Parathyroid adenoma (tissue), 2 donors: Measurements from ENCODE around the gene PPFIA2.

Experiments
- H2AFZ ChIP-seq: fragments of 300-600 bp; sonication (generic); one replicate; pipeline ENCODE4 v1.7.0; 2017; ENCODE audit warnings: antibody characterized with exemption, mild to moderate bottlenecking
- H3K27ac ChIP-seq: fragments of 300-600 bp; sonication (generic); one replicate; pipeline ENCODE4 v1.7.0; 2017
- H3K27me3 ChIP-seq: fragments of 300-600 bp; sonication (generic); one replicate; pipeline ENCODE4 v1.7.0; 2017; ENCODE audit warnings: low read length; ENCODE audit not compliant: control insufficient read depth, insufficient read depth
- H3K36me3 ChIP-seq: fragments of 300-600 bp; sonication (generic); one replicate; pipeline ENCODE4 v1.7.0; 2017; ENCODE audit warnings: low read length; ENCODE audit not compliant: control insufficient read depth, insufficient read depth
- H3K4me1 ChIP-seq: fragments of 300-600 bp; sonication (generic); one replicate; pipeline ENCODE4 v1.7.0; 2017; ENCODE audit warnings: control low read depth
- H3K4me2 ChIP-seq: fragments of 300-600 bp; sonication (generic); one replicate; pipeline ENCODE4 v1.7.0; 2017; ENCODE audit warnings: low read length
- H3K4me3 ChIP-seq: fragments of 300-600 bp; sonication (generic); one replicate; pipeline ENCODE4 v1.7.0; 2017; ENCODE audit warnings: low read depth, low read length
- H3K79me2 ChIP-seq: fragments of 300-600 bp; sonication (generic); one replicate; pipeline ENCODE4 v1.7.0; 2017; ENCODE audit warnings: control low read depth
- H3K9ac ChIP-seq: fragments of 300-600 bp; sonication (generic); one replicate; pipeline ENCODE4 v1.7.0; 2017; ENCODE audit warnings: mild to moderate bottlenecking
- H3K9me3 ChIP-seq: fragments of 300-600 bp; sonication (generic); one replicate; pipeline ENCODE4 v1.7.0; 2017; ENCODE audit warnings: low read length; ENCODE audit not compliant: control insufficient read depth
- CTCF ChIP-seq: fragments of 300-600 bp; sonication (generic); IDR thresholded peaks from one replicate; pipeline ENCODE4 v1.7.0; 2017; ENCODE audit warnings: antibody characterized with exemption, mild to moderate bottlenecking
- donor health status: primary hyperparathyroidism.

The PPFIA2 gene

DNA sequence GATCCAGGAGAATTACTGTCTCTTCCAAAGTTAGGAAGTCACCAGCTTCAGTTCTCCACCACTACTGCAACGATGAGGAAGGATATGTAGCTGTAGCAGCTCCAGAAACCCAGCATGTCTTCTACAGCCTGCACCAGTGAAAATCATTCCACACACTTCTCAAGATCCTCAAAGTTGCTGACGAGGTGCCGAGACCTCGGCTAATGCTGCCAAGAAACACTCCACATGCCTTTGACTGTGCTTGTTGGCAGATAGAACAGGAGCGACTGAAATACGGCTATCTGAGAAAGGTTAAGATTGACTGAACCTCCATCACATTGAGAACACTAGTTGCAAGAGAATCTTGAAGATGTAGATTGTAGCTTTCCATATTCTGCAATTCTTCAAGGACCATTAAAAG is 241.9 kb downstream of the PPFIA2 start:
- Histone ChIP-seq H3K9me3 (no peaks in the 10 kb centered on the region), H3K4me2 (no peak overlapping the region), H3K27ac (no peak overlapping the region), H3K79me2 (no peaks in the 10 kb centered on the region), H3K4me1 (no peaks in the 10 kb centered on the region), H3K4me3 (no peak overlapping the region), H3K9ac (no peak overlapping the region), H3K27me3 (no peaks in the 10 kb centered on the region), H3K36me3 (no peaks in the 10 kb centered on the region), H2AFZ (no peak overlapping the region)
- no peak for TF ChIP-seq CTCF

DNA sequence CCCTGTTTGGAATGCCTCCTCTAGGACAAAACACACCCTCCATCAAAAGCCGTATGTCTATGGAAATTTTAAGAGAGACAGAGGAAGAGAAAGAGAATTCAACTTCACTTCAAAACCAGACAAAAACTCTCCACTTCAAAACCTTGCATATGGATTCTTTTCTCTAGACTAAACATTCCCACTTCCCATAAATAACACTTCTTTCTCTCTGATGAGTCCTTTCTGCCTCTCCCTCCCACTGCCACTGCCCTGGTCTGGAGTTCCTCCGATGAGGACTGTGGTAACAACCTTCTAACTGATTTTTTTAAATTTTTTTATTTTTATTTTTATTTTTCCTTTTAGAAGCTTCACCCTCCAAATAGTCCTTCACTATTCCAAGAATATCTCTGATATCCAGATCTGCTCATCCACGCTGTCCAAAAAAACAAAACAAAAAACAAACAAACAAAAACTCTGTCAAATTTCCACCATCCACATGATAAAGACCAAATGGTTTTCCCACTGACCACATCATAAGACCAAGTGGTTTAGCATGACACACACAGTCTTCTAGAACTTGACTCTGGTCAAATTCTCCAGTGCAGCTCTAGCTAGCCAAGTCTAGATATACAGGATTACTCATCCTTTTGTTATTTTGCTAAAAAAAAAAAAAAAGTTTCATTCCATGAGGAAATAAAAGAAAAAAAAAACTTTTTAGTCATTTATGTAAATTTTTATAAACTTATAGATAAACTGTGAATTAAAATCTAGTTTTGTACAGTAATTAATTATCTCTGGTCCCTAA is 256.0 kb downstream of the PPFIA2 start:
- H3K4me2 ChIP-seq = no peak overlapping the region
- H3K9ac ChIP-seq = no peak overlapping the region
- H3K36me3 ChIP-seq = no peaks in the 10 kb centered on the region
- H3K4me1 ChIP-seq = no peaks in the 10 kb centered on the region
- H3K27ac ChIP-seq = no peak overlapping the region
- no peak overlapping the region for H2AFZ ChIP-seq
- no peaks in the 10 kb centered on the region for H3K79me2 ChIP-seq
- H3K9me3 ChIP-seq = no peaks in the 10 kb centered on the region
- no peaks in the 10 kb centered on the region for H3K27me3 ChIP-seq
- no peak overlapping the region for H3K4me3 ChIP-seq
- no peak for TF ChIP-seq CTCF

- no peaks in the 10 kb centered on the region for H3K4me1 ChIP-seq
- no peak for TF ChIP-seq CTCF
- no peak overlapping the region for H3K9ac ChIP-seq
- no peaks in the 10 kb centered on the region for H3K79me2 ChIP-seq
- no peak overlapping the region for H3K4me3 ChIP-seq
- no peak overlapping the region for H3K4me2 ChIP-seq
- no peaks in the 10 kb centered on the region for H3K36me3 ChIP-seq
- no peaks in the 10 kb centered on the region for H3K27me3 ChIP-seq
- no peak overlapping the region for H3K27ac ChIP-seq
- H3K9me3 ChIP-seq = no peaks in the 10 kb centered on the region
- H2AFZ ChIP-seq = no peak overlapping the region
Observed at GRCh38 chr12:81500788-81501187, 258.4 kb downstream of the PPFIA2 start.

- no peaks in the 10 kb centered on the region for H3K79me2 ChIP-seq
- no peaks in the 10 kb centered on the region for H3K4me1 ChIP-seq
- H3K4me2 ChIP-seq = no peak overlapping the region
- H3K27ac ChIP-seq = no peak overlapping the region
- H3K4me3 ChIP-seq = no peak overlapping the region
- H3K9me3 ChIP-seq = no peaks in the 10 kb centered on the region
- no peaks in the 10 kb centered on the region for H3K27me3 ChIP-seq
- H3K9ac ChIP-seq = no peak overlapping the region
- no peaks in the 10 kb centered on the region for H3K36me3 ChIP-seq
- TF ChIP-seq CTCF = no peak
- H2AFZ ChIP-seq = no peak overlapping the region
Observed at GRCh38 chr12:81499809-81500208, 259.3 kb downstream of the PPFIA2 start.

DNA sequence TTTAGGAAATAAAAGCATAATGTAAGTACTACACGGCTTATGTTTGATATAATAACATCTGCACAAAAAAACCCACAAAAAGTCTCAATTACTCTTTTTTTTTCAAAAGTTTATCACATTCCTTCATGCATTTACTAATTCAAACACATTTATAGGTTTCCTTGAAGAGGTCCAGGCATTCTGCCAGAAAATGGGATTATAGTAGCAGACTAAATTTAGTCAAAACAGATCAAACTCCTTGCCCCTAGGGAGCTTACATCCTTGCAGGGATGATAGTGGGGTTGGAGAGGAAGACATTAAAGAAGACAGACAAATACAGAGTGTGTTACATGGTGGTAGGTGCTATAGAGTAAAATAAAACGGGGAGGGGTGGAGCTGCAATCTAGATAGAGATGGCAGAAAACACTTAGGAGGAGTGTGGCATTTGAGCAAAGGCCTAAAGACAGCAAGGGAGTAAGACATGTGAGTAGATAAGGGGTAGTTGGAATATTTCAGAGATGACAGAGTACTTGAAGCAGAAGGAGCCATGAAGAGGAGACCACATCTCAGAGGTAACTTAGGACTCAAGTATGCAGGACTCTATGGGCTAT is 266.9 kb downstream of the PPFIA2 start:
- H3K79me2 ChIP-seq = no peaks in the 10 kb centered on the region
- H3K4me3 ChIP-seq = no peak overlapping the region
- no peaks in the 10 kb centered on the region for H3K9me3 ChIP-seq
- no peaks in the 10 kb centered on the region for H3K36me3 ChIP-seq
- no peak overlapping the region for H2AFZ ChIP-seq
- H3K27ac ChIP-seq = no peak overlapping the region
- H3K9ac ChIP-seq = no peak overlapping the region
- no peak for TF ChIP-seq CTCF
- no peak overlapping the region for H3K4me2 ChIP-seq
- no peaks in the 10 kb centered on the region for H3K27me3 ChIP-seq
- H3K4me1 ChIP-seq = no peaks in the 10 kb centered on the region
